Suprapubic skin (tissue), 4 donors: ENCODE data around the gene ADAR.

ENCODE experiments used
- CTCF ChIP-seq, 2 donors: fragments of 200-600 bp in 1 of 2; fragments of 450-650 bp in 1 of 2; sonication (generic) in 1 of 2; IDR thresholded peaks; one replicate each; pipeline ENCODE4 v1.5.1; 2016 to 2019; ENCODE audit warnings: antibody characterized with exemption in 2 of 2, mild to moderate bottlenecking in 1 of 2, moderate library complexity in 1 of 2
- EP300 ChIP-seq: sonication (generic); formaldehyde crosslinking; IDR thresholded peaks from one replicate; pipeline ENCODE4 v1.6.1; 2017; ENCODE audit warnings: antibody characterized with exemption
- POLR2A ChIP-seq, 2 donors: fragments of 450-650 bp; IDR thresholded peaks; one replicate each; pipeline ENCODE4 v1.6.1; 2017; ENCODE audit warnings: antibody characterized with exemption in 2 of 2, mild to moderate bottlenecking in 2 of 2, moderate library complexity in 2 of 2
- POLR2AphosphoS5 ChIP-seq, 3 donors: sonication (generic); formaldehyde crosslinking; IDR thresholded peaks; one replicate each; pipeline ENCODE4 v1.6.1; 2017; ENCODE audit warnings: antibody characterized with exemption in 3 of 3

DNA sequence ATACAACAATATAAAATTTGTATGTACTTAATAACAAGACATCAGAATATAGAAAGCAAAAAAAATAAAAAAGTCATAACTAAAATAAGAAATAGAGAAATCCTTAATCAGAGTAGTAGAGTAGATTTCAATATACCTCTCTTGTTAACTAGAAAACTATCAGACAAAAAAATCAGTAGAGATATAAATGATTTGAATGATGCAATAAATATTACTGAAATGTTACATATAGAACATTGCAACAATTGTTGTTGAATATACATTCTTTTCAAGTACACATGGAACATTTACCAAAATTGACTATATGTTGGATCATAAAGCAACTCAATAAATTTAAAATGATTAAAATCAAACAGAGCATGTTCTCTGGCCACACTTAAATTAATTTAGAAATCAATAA lies 31.9 kb upstream of the ADAR start:
- no peak for TF ChIP-seq CTCF (IDR thresholded peaks at IDR 0.05)
- no peak for TF ChIP-seq POLR2AphosphoS5 (IDR thresholded peaks at IDR 0.05)
- no peak for TF ChIP-seq POLR2A (IDR thresholded peaks at IDR 0.05)
- no peak for TF ChIP-seq EP300
